Right kidney (tissue), 1 donor: ENCODE measurements around the gene SMARCD1.

Experiments
- DNase-seq: peaks from one replicate; pipeline ENCODE4 v3.0.0-alpha.2; 2016

SMARCD1 gene

DNA sequence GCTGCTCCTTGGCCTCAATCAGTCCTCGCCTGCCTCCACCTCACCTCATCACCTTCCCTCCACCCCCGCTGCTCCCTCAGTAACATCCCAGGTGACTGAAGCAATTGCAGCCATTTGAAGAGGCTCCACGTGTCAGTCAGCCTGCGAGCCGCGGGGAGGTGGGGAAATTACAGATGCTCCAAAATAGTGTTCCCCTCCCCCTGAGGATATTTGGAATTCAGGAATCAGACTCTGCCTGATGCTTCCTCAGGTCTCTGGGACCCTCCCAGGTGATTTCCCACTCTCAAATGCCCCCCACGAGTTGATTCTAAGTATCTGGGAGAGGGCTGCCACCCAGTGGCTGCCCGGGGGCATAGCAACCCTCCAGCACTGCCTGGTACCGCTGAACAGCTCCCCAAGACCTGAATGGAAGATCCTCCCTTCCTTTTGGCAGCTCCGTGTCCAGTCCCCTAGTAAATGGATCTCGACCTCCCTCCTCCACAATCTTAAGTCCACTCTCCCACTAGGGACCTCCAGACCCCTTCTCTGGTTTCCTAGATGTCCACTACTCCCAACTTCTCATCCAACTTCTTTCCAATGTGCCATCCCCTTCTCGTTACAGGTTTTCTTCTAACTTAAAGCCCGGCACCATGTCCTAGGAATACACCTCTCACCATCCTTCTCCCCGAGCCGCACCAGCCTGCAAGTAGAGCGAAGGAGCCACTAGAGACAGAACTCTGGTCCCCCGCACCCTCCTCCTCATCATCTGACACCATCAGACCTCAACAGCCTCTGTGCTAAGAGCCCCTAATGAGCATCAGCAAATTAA lies 29.1 kb upstream of the SMARCD1 start:
- peak; percentile 75 for DNase-seq

- DNase-seq = no peak
These were observed 28.5 kb upstream of the SMARCD1 start for GRCh38 chr12:50056639-50056976.

GRCh38 chr12:50057000-50057841 lies 27.9 kb upstream of the SMARCD1 start, which contains the start of gene ASIC1:
Gene ASIC1, plus strand, starts transcription at chr12:50057596. Its CDS starts 1,171 bp downstream, at chr12:50058767.
- peak; percentile 86 for DNase-seq

GRCh38 chr12:50057896-50058670 lies 27.1 kb upstream of the SMARCD1 start:
- no peak for DNase-seq

- no peak for DNase-seq
These were observed 26.3 kb upstream of the SMARCD1 start for GRCh38 chr12:50058743-50059312.

GRCh38 chr12:50059440-50060119 lies 25.6 kb upstream of the SMARCD1 start:
- no peak for DNase-seq

DNA sequence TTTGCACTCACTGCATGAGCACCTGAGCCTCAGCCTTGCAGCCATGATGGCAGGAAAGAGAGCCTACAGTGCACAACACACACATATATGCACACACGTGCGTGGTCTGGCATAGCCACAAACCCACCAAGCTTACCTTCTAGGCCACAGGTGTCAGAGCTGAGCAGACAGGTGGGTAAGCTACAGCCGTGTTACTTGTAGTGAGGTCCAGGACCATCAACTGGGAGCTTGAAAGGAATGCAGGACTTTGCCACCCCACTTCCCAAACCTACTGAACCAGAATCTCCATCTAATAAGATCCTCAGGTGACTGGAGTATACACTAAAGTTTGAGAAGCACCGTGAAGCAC lies 25.0 kb upstream of the SMARCD1 start:
- no peak for DNase-seq

DNA sequence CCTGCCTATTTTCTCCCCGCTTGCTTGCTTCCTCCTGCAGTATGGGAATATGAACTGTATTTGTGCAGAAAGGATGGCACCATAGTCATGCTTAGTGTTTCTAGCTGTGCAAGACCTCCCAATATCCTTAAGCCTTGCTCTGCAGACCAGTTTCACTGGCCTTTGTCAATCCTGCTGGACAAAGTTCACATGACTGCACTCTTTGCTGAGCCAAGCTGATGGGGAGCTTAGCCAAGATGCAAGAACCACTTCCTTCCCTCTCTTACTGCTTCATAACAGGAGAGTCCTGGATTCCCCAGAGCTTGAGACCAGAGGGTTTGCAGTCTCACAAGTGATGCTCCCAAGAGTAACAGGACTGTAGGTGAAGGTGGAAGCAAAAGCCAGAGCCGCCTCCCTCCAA lies 24.0 kb upstream of the SMARCD1 start:
- no peak for DNase-seq

DNA sequence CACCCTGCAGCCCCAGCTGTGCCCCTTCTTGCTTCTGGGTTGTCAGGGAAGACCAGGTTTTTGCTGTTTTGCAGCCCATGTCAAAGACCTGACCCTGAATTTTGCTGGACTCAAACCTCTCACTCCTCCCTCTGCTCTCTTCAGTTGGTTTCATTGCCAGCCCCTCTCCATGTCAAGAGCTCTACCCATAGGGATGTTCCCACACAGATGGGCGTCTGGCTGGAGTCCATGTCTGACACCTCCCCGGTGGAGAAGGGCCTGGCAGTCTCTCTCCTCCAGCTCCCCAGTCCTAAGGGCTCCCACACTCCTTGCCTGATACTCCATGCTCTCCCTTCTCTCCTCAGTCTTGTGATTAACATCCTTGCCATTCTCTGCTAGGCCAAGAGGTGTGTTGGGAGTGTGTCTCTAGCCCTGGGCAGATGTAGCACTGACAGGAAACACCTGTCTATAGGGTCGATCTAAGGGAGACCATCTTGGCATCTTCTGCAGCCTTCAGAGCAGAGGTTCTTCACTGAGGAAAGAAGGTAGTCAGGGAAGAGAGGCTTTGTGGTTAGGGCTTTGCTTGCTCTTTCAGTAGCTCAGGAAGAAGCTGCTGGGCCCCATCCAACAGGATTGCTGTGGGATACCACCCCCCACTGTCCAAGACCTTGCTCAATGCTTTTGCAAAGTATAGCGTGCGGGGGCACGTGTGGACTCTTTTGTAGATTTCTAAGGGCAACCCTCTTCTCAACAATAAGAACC lies 23.0 kb upstream of the SMARCD1 start:
- DNase-seq = no peak

DNA sequence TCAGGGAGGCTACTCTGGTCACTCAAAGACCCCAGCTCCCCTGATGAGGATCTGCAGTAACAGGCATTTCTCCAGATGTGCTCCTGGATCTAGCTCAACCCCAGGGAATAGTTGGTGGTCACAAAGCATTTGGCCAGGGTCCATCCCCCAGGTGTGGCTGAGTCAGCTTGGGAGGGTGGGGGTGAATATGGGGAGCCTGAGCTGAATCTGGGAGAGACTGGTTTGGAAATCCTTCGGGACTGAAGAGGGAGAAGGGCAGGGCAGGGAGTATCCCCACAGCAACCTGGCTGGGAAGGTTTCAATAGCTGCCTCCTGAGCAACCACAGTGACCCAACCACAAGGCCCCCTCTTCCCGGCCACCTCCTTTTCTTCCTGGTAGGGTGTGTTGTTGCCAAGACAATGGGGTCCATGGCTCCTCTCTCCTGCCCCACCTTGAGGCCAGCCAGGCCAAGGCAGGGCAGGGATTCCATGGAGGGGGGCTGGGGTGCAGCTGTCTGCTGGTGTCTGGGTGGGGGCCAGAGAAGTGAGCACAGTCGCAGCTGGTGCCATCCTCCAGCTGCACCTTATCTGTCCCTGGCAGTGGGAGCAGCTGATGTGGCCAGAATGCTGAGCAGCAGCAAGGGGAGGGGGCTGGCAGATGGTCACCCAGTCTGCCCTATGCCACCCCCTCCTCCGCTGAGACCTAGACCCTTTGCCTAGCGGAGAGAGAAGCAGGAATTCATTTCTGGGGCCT lies 22.2 kb upstream of the SMARCD1 start:
- DNase-seq = no peak

GRCh38 chr12:50065726-50066310 lies 19.3 kb upstream of the SMARCD1 start:
- no peak for DNase-seq

- no peak for DNase-seq
These were observed 18.7 kb upstream of the SMARCD1 start for GRCh38 chr12:50066402-50066801.

GRCh38 chr12:50069069-50069468 lies 16.1 kb upstream of the SMARCD1 start:
- DNase-seq = no peak

GRCh38 chr12:50069539-50069938 lies 15.6 kb upstream of the SMARCD1 start:
- DNase-seq = no peak

DNA sequence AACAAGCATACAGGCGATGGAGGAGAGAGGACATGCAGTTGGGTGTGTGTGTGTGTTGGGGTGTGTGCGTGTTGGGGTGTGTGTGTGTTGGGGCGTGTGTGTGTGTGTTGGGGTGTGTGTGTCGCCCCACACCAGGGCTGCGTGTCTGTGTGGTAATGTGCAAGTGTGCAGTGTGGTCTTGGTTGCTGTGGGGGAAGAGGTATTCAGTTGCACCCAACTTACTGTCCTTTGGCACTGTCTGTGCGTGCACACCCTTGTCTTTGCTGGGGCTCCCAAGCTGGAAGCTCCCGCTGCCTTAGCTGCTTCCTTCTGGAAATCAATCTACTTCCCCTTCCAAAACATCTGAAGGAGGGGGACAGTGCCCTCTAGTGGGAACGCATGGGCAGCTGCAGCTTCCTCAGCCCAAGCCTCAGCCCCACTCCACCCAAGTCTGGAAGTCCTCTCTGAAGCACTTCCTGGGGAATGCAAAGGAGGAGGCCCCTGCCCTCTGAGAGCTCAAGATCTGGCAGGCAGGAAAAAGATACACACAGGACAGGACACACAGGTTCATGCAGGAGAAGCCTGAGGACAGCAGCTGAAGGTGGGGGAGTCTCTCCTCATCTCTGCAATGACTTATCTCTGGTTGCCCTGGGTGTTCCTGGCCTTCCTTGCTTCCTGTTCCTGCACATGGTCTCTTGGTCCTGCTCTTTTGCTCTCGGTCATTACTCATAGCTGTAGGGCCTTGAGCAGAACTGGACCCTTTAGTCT lies 14.7 kb upstream of the SMARCD1 start:
- peak; percentile 70 for DNase-seq

DNA sequence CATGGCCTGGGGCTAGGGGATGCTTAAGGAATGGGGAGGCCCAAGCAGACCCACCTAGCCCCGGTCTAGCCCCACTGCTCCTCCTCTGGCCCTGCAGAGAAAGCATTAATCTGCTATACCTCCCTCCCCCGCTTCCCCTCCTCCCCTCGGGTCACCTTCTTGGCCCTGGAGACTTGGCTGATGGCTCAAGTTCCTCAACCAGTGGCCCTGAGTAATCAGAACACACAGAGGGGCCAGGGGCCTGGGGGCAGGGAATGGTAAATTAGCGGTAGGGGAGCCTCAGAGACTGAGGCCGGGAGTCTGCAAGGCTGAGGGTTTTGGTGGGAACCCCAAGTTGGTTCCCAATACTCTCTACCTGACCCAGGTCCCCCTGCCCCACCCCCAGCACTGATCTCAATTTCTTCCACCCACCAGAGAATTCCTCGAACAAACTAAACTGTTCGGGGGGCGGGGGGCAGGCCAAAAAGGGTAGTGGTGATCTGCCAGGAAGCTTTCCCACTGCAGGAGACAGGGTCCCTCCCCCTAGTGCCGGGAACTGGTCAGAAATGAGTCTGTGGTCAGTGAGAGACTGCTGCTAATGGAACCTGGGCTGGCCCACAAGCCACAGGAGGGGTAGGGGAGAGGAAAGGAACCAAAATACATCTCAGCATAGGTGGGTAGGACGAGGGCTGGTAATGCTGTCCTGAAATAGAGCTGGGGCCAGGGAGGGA lies 12.8 kb upstream of the SMARCD1 start:
- DNase-seq = no peak

- DNase-seq = no peak
These were observed 11.9 kb upstream of the SMARCD1 start for GRCh38 chr12:50073206-50073605.

DNA sequence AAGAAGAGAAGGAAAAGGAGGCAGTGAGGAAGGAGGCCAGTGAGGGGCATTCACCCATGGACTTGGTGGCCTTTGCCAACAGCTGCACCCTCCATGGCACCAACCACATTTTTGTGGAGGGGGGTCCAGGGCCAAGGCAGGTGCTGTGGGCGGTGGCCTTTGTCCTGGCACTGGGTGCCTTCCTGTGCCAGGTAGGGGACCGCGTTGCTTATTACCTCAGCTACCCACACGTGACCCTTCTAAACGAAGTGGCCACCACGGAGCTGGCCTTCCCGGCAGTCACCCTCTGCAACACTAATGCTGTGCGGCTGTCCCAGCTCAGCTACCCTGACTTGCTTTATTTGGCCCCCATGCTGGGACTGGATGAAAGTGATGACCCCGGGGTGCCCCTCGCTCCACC lies 11.4 kb upstream of the SMARCD1 start:
- no peak for DNase-seq
